K562 (cell line): Measurements from ENCODE around the gene ROR2. TPM values are rescaled to one million over a fixed set of nuclear protein-coding genes. Genes with fewer than 3 reads are reported as not detected.
A peak's percentile ranks its signal among the peaks of the same experiment; 100 is the strongest.

ENCODE experiments used
- ARNT ChIP-seq, 2 experiments: fragments of 450-650 bp; IDR thresholded peaks; 2 replicates each; pipeline ENCODE4 v1.6.1; 2016; ENCODE audit warnings: mild to moderate bottlenecking in 1 of 2
- ETV6 ChIP-seq, 3 experiments: fragments of 150-350 bp in 1 of 3; sonication (generic) in 1 of 3; formaldehyde crosslinking in 1 of 3; IDR thresholded peaks; 2 replicates each; pipeline versions ENCODE4 v1.6.1 to v1.8.0; 2014 to 2022; ENCODE audit warnings: borderline replicate concordance in 2 of 3, low read depth in 2 of 3, antibody characterized with exemption in 1 of 3, low read length in 1 of 3, mild to moderate bottlenecking in 1 of 3, missing genetic modification reagents in 1 of 3
- HCFC1 ChIP-seq: IDR thresholded peaks from 2 replicates; pipeline ENCODE4 v1.6.1; 2012; ENCODE audit warnings: low read depth, low read length, improper control_type of control experiment
- PCBP2 ChIP-seq: fragments of 200-400 bp; formaldehyde crosslinking; IDR thresholded peaks from 2 replicates; pipeline ENCODE4 v1.6.1; 2018; ENCODE audit warnings: low read length, low read depth, mild to moderate bottlenecking, moderate library complexity; ENCODE audit not compliant: poor library complexity, severe bottlenecking
- PREB ChIP-seq: sonication (generic); formaldehyde crosslinking; IDR thresholded peaks from 2 replicates; pipeline ENCODE4 v1.8.1; 2023; ENCODE audit warnings: mild to moderate bottlenecking, missing genetic modification reagents
- SETDB1 ChIP-seq: IDR thresholded peaks from one replicate; pipeline ENCODE4 v1.6.1; 2012; ENCODE audit warnings: low read length, control low read depth, inconsistent platforms
- VEZF1 ChIP-seq: fragments of 200-800 bp; sonication (Bioruptor generic); IDR thresholded peaks from 2 replicates; pipeline ENCODE4 v1.6.1; 2017; ENCODE audit warnings: missing genetic modification characterization, missing compliant biosample characterization
- ZNF282 ChIP-seq: sonication (generic); formaldehyde crosslinking; IDR thresholded peaks from 2 replicates; pipeline ENCODE4 v1.8.1; 2023; ENCODE audit warnings: missing genetic modification reagents
- ZNF592 ChIP-seq: fragments of 450-650 bp; IDR thresholded peaks from 2 replicates; pipeline ENCODE4 v1.6.1; 2017; ENCODE audit warnings: antibody characterized with exemption, mild to moderate bottlenecking
- ZNF76 ChIP-seq: fragments of 250-450 bp; sonication (Bioruptor Pico); IDR thresholded peaks from 2 replicates; pipeline ENCODE4 v1.4.0; 2020; ENCODE audit warnings: mild to moderate bottlenecking, moderate library complexity, borderline replicate concordance
- ZNF79 ChIP-seq: fragments of 250-450 bp; sonication (Bioruptor Pico); IDR thresholded peaks from 2 replicates; pipeline ENCODE4 v1.4.0; 2020; ENCODE audit warnings: low read depth, mild to moderate bottlenecking, moderate library complexity
- polyA plus RNA-seq, 8 experiments: library from polyadenylated mRNA; depleted of rRNA in 4 of 8; stranded (reverse) in 5 of 8; unstranded in 3 of 8; fragments of >200 nt; fragmentation: Nextera tagmentation in 2 of 8; fragmentation: Illumina TruSeq in 1 of 8; extraction: Ambion mirVana in 2 of 8; extraction: Trizol in 1 of 8; gene quantifications; 2 replicates each; pipeline versions ENCODE4 v1.2.1 to v1.2.3, GENCODE V29; 2011 to 2014; ENCODE audit warnings: inconsistent platforms in 1 of 8, missing spikeins in 1 of 8
- total RNA-seq, 7 experiments: library from RNA; depleted of rRNA in 6 of 7; stranded (reverse); fragments of >200 nt in 6 of 7; fragmentation: Illumina TruSeq in 2 of 7; extraction: Trizol in 2 of 7; gene quantifications; 2 replicates each; pipeline versions ENCODE4 v1.2.1 to v1.2.3, GENCODE V29; 2011 to 2021; ENCODE audit warnings: low replicate concordance in 1 of 7
- TF ChIP-seq, protein P1 (sequence below), 2 experiments: IDR thresholded peaks in 1 of 2; conservative IDR thresholded peaks in 1 of 2; 2 replicates each; pipeline ENCODE4 v1.6.1; 2016; ENCODE audit warnings: low read depth in 2 of 2, mild to moderate bottlenecking in 1 of 2, missing compliant biosample characterization in 1 of 2, missing genetic modification characterization in 1 of 2, moderate library complexity in 1 of 2
- TF ChIP-seq, protein P2 (sequence below): sonication (generic); formaldehyde crosslinking; IDR thresholded peaks from 2 replicates; pipeline ENCODE4 v1.8.1; 2023; ENCODE audit warnings: mild to moderate bottlenecking, missing genetic modification reagents, moderate library complexity

The ROR2 gene
- total and polyA plus RNA-seq, 9 of the 15 experiments (the other 6 are each of a cell fraction or from before 2014, with no cell fraction given), result 5.6 to 33.8 (median 15.3) TPM

DNA sequence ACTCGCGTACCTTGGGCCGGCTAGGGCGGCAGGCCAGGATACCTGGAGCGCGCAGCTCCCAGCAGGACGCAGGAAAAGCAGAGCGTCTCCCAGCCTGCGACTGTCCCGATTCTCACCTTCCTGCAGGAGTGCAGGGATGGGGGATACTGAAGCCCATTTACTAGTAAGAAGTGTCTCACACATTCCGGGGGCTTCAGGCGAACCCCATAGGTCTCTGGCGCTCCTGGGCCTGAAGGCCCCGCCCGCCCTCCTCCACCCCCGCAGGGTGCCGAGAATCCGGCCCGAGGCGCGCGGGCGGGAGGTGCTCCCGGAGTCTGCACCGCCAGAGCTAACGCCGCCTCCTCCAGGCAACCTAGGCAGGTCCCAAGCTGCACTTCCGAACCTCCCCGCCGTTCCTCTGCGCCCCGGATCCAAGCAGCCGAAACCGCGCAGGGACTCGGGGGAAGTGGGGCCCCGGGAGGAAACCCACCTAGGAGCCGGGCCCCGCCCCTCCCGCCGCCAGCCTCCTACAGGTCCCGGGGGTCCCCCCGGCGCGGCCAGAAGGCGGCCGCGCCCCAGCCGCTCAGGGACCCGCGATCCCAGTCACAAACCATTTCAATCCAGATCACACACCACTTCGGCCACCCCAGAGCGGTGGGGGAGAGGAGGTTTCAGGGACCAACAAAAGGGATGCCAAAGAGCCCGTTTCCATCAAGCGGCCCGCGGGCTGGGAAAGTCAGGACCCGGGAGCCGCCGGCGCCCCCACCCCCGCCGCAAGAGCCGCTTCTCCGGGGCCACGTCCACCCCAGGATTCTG lies 1.2 kb downstream of the ROR2 start (continued):
- TF ChIP-seq, protein P1, sequence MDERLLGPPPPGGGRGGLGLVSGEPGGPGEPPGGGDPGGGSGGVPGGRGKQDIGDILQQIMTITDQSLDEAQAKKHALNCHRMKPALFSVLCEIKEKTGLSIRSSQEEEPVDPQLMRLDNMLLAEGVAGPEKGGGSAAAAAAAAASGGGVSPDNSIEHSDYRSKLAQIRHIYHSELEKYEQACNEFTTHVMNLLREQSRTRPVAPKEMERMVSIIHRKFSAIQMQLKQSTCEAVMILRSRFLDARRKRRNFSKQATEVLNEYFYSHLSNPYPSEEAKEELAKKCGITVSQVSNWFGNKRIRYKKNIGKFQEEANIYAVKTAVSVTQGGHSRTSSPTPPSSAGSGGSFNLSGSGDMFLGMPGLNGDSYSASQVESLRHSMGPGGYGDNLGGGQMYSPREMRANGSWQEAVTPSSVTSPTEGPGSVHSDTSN (CRISPR knock-in tag; IDR thresholded peaks at IDR 0.05; ENCODE audit: low read depth), result no peak
- TF ChIP-seq, protein P1 (tag; conservative IDR thresholded peaks at IDR 0.05; ENCODE audit: low read depth), result no peak
- TF ChIP-seq, protein P2, sequence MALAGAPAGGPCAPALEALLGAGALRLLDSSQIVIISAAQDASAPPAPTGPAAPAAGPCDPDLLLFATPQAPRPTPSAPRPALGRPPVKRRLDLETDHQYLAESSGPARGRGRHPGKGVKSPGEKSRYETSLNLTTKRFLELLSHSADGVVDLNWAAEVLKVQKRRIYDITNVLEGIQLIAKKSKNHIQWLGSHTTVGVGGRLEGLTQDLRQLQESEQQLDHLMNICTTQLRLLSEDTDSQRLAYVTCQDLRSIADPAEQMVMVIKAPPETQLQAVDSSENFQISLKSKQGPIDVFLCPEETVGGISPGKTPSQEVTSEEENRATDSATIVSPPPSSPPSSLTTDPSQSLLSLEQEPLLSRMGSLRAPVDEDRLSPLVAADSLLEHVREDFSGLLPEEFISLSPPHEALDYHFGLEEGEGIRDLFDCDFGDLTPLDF (CRISPR knock-in tag), result no peak
- TF ChIP-seq VEZF1 (CRISPR knock-in tag), result peak; percentile 88
- no peak for TF ChIP-seq ZNF76 (CRISPR knock-in tag)
- no peak for TF ChIP-seq ZNF79
- TF ChIP-seq PREB (CRISPR knock-in tag), result no peak
- TF ChIP-seq SETDB1, result no peak
- no peak for TF ChIP-seq ARNT (IDR thresholded peaks at IDR 0.05)
- TF ChIP-seq ETV6 (IDR thresholded peaks at IDR 0.05; ENCODE audit: borderline replicate concordance in 1 of 2, low read depth in 2 of 2, low read length in 1 of 2), result no peak
- no peak for TF ChIP-seq ETV6 (CRISPR knock-in tag; IDR thresholded peaks at IDR 0.05; ENCODE audit: borderline replicate concordance)
- no peak for TF ChIP-seq HCFC1
- TF ChIP-seq ZNF282 (CRISPR knock-in tag), result no peak
- no peak for TF ChIP-seq ZNF592
- no peak for TF ChIP-seq PCBP2
